LNCaP clone FGC (cell line): Measurements from ENCODE around the gene BLOC1S4.

Experiments used
- DNase-seq: peaks from one replicate; pipeline ENCODE4 v3.0.0-alpha.2; 2011; ENCODE audit warnings: low read depth
- H3K4me3 ChIP-seq: 2 replicates; pipeline ENCODE4 v1.5.1; 2011; ENCODE audit warnings: mild to moderate bottlenecking, low read depth, low read length, control low read depth
- TF ChIP-seq, protein P1 (sequence below): IDR thresholded peaks from 2 replicates; pipeline ENCODE4 v1.5.1; 2012; ENCODE audit warnings: mild to moderate bottlenecking; ENCODE audit not compliant: control insufficient read depth, insufficient read depth; ENCODE audit errors: extremely low read depth

The BLOC1S4 gene

DNA sequence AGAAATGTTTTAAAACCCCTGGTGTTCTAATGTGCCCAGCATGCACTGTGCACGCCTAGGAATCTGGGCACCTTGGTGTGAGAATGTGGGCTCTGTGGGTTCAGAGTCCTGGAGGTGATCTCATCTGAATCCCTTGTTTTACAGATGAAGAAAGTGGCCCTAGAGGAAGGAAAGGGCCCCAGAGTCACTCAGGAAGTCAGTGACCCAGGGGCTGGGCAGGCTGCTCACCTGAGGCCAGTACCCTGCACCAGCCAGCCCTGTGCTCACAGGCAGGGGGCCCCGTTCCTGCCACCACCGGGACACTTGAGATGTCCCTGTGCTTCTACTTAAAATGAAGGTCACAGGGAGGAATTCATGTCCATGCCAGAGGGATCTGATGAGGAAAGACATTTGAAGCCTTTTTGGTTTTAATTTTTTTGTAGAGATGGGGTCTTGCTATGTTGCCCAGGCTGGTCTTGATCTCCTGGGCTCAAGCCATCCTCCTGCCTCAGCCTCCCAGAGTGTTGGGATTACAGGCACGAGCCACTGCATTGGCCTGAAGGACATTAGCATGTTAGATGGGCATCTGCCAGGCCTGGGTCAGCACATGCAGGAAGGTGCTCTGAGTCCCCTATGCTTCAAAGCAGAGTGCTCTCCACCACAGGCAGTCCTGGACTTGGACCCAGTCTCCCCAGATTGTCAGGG lies 29.7 kb upstream of the BLOC1S4 start:
- no peak for DNase-seq
- no peak overlapping the region for H3K4me3 ChIP-seq
- TF ChIP-seq, protein P1, sequence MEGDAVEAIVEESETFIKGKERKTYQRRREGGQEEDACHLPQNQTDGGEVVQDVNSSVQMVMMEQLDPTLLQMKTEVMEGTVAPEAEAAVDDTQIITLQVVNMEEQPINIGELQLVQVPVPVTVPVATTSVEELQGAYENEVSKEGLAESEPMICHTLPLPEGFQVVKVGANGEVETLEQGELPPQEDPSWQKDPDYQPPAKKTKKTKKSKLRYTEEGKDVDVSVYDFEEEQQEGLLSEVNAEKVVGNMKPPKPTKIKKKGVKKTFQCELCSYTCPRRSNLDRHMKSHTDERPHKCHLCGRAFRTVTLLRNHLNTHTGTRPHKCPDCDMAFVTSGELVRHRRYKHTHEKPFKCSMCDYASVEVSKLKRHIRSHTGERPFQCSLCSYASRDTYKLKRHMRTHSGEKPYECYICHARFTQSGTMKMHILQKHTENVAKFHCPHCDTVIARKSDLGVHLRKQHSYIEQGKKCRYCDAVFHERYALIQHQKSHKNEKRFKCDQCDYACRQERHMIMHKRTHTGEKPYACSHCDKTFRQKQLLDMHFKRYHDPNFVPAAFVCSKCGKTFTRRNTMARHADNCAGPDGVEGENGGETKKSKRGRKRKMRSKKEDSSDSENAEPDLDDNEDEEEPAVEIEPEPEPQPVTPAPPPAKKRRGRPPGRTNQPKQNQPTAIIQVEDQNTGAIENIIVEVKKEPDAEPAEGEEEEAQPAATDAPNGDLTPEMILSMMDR: no peak

DNA sequence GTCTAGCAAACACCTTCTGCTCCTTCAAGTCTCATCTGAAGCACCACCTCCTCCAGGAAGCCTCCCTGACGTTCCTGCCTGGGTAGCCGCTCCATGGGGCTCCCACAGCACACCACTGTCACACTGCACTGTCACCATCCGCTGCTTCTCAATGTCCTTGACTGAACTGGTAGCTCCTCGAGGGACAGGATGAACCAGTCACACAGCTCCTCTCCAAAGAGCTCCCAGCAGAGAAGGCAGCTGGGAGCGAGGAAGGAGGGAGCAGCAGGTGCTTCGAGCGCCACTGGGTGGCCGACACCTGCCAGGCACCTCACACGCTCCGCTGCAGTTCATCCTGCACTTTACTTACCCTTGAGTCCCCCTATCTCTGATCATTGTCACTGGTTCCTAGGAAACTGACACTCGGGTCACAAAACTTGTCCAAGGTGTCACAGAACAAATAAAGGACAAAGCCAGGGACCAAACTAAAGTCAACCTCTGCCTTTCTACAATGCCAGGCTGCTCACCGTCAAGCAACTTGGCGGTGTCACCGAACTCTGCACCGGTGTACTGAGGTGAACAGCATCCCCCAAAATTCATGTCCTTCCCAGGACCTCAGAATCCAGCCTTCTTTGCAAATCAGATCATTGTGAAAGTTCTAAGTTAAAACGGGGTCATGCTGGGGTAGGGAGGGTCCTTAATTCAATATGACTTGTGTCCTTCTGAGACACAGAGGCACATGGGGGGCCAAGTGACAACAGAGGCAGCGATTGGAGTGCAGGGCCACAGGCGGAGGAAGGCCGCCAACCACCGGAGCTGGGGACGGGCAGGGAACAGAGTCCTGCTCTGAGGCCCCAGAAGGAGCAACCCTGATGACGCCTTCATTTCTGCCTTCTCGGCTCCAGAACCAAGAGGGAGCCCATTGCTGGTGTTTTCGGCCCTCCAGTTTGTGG lies 27.8 kb upstream of the BLOC1S4 start:
- TF ChIP-seq, protein P1: peak; percentile 47
- no peak overlapping the region for H3K4me3 ChIP-seq
- DNase-seq: peak; percentile 92

- DNase-seq: no peak
- no peak overlapping the region for H3K4me3 ChIP-seq
- TF ChIP-seq, protein P1: no peak
Measured at GRCh38 chr4:6688879-6689505, 27.0 kb upstream of the BLOC1S4 start.

- DNase-seq: no peak
- no peak overlapping the region for H3K4me3 ChIP-seq
- TF ChIP-seq, protein P1: no peak
Measured at GRCh38 chr4:6689506-6689960, 26.4 kb upstream of the BLOC1S4 start.

GRCh38 chr4:6692379-6692778 lies 23.6 kb upstream of the BLOC1S4 start:
- TF ChIP-seq, protein P1: no peak
- no peak overlapping the region for H3K4me3 ChIP-seq
- no peak for DNase-seq

- no peak overlapping the region for H3K4me3 ChIP-seq
- DNase-seq: no peak
- TF ChIP-seq, protein P1: no peak
Measured at GRCh38 chr4:6692806-6693205, 23.2 kb upstream of the BLOC1S4 start.
